ENCODE results near the gene FGF14. TPM values are rescaled to one million over a fixed set of nuclear protein-coding genes. Genes with fewer than 3 reads are reported as not detected.

Gene FGF14
- total RNA-seq, 1 donor from 2014 or later: not detected

DNA sequence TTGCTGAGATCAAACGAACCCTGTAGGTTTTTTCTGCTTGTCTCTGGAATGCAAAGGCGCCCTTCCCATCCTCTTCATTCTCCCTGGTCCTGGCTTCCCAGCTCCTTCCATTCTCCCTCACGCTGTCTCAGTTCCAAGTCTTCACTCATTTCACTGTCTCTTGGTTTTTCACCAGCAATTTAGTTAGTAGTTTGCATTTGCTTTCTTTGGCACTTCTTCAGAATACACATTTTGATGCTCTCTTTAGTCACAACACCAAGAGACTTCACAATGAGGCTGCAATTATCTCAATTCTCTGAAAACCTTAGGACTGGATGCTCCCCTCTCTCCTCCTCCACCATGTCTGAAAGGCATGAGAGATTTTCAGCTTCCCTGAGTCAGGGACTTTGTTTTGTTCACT is 470.7 kb downstream of the FGF14 start:
- intact Hi-C loops (cut with DNase I): no loop called here

DNA sequence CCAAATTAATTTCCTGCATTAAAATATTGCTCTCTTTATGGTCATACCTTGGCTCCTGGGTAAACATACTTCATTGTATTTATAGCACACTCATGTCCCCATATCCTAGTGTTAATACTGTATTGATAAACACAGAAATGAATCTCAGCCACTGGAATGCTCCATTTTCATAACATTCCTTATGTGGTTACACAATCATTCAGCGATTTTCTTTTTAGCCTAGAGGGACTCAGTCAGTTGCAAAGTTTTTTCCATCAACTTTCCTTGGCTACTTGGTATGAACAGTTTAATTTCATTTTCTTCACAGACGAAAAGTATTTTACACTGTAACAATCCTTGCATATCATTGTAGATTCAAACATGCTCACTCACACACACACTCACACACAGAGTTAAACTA is 471.5 kb downstream of the FGF14 start:
- TF ChIP-seq, protein P1, sequence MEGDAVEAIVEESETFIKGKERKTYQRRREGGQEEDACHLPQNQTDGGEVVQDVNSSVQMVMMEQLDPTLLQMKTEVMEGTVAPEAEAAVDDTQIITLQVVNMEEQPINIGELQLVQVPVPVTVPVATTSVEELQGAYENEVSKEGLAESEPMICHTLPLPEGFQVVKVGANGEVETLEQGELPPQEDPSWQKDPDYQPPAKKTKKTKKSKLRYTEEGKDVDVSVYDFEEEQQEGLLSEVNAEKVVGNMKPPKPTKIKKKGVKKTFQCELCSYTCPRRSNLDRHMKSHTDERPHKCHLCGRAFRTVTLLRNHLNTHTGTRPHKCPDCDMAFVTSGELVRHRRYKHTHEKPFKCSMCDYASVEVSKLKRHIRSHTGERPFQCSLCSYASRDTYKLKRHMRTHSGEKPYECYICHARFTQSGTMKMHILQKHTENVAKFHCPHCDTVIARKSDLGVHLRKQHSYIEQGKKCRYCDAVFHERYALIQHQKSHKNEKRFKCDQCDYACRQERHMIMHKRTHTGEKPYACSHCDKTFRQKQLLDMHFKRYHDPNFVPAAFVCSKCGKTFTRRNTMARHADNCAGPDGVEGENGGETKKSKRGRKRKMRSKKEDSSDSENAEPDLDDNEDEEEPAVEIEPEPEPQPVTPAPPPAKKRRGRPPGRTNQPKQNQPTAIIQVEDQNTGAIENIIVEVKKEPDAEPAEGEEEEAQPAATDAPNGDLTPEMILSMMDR (IDR thresholded peaks at IDR 0.05): no peak
- Histone ChIP-seq H3K27ac (no peak overlapping the region), H3K4me3 (no peak overlapping the region), H3K9me3 (no peaks in the 10 kb centered on the region), H3K27me3 (no peaks in the 10 kb centered on the region), H3K36me3 (no peaks in the 10 kb centered on the region), H3K4me1 (no peaks in the 10 kb centered on the region)
- intact Hi-C loops (cut with DNase I): no loop called here
- DNase-seq (ENCODE audit: low spot score in 2 of 2): no peak

More for the DNA sequence above, 470.7 kb downstream of the FGF14 start:
- TF ChIP-seq, protein P1 (IDR thresholded peaks at IDR 0.05): no peak
- Histone ChIP-seq H3K27me3 (no peaks in the 10 kb centered on the region), H3K4me1 (no peaks in the 10 kb centered on the region), H3K27ac (no peak overlapping the region), H3K36me3 (no peaks in the 10 kb centered on the region), H3K9me3 (no peaks in the 10 kb centered on the region), H3K4me3 (no peak overlapping the region)
- DNase-seq (ENCODE audit: low spot score in 2 of 2): no peak

DNA sequence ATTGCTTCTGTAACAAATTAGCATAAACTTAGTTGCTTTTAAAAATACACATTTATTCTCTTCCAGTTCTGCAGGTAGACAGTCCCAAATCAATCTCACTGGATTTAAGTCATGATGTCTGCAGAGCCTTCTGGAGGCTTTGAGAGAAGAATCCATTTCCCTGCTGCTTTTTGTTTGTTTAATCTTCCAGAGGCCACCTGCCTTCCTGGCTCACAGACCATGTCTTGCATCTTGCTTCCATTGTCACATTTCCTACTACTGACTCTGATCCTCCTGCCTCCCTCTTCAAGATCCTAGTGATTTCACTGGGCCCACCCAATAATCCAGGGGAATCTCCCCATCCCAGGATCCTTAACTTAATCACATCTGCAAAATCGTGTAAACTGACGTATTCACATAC is 476.1 kb downstream of the FGF14 start:
- intact Hi-C loops (cut with DNase I): no loop called here
- TF ChIP-seq, protein P1 (IDR thresholded peaks at IDR 0.05): no peak
- Histone ChIP-seq H3K9me3 (no peaks in the 10 kb centered on the region), H3K27ac (no peak overlapping the region), H3K36me3 (no peaks in the 10 kb centered on the region), H3K4me1 (no peaks in the 10 kb centered on the region), H3K27me3 (no peaks in the 10 kb centered on the region), H3K4me3 (no peak overlapping the region)
- no peak for DNase-seq (ENCODE audit: low spot score in 2 of 2)

DNA sequence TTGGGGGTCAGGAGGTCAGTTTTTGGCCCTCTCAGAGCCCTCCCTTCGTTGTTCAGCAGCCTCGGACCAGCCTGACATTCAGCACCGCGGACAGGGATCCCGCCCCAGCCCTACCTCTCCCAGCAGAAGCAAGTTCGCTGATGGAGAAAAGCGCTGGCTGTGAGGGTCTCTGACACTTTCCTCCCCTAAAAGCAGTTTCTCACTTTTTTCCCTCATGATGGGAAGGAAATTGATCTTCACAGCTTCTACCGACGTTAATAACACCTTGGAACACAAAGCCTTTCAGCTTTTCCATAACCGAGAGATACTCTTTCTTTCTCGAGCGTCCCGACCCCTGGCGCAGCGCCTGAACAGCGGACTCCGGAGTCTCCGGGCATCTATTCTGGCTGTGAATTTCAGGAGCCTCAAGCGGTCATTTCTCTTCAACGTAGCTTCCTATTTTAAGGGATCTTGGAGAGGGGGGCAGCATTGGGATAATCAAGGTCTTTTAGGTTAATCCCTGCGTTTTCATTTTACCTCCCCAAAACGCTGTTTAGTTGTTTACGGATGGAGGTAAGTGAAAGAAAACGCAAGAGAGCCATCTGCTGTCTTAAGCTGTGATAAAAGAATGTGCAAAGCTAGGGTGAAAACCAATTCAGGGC is 482.2 kb downstream of the FGF14 start:
- DNase-seq (ENCODE audit: low spot score in 2 of 2): no peak
- peaks cover 0 to 9% of the 10 kb centered on the region in 2 donors for H3K4me1 ChIP-seq
- H3K27me3 ChIP-seq: peaks cover 7% of the 10 kb centered on the region
- H3K4me3 ChIP-seq: peak overlapping the region in 1 of 2 donors; percentile 3
- TF ChIP-seq, protein P1 (IDR thresholded peaks at IDR 0.05): no peak
- H3K27ac ChIP-seq: no peak overlapping the region
- H3K36me3 ChIP-seq: no peaks in the 10 kb centered on the region
- intact Hi-C loops (cut with DNase I): no loop called here
- no peaks in the 10 kb centered on the region for H3K9me3 ChIP-seq

DNA sequence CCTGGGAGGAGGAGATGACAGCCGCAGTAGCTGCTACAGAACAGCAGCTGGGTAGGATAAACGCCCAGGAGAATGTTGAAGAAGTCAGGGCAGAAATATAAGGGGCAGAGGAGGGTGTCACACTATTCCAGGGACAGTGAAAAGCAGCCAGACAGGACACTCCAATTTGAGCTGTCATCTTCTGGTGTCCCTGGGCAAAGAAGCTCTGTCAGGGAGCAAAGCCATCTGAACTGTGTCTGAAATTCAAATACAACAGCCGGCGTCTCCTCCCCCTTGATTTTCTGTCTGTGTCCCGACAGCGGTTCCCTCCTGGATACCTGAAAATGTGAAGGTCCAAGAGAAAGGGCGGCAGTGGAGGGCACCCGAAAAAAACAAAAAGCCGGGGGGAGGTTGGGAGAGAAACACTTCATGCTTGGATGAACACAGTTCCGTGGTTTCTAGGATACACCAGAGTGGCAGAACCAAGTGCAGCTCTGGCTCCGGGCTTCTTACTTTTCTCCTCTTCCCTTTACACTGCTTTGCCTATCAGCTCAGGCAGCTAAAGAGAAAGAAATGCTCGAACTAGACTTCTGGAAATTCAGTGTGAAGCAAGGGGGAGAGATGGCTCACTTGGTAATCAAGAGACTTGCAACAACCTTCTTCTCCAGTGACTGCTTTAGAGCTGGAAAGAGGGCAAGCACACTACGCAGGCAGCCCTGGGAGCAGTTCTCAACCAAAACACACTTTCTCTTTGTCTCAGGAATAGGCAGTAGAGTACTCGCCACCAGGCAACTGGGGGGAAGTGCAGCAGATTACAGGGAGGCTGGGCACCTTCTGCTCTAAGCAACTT is 483.8 kb downstream of the FGF14 start:
- intact Hi-C loops (cut with DNase I): no loop called here
- Histone ChIP-seq H3K36me3 (no peaks in the 10 kb centered on the region), H3K27ac (no peak overlapping the region), H3K4me1 (peaks cover 0 to 9% of the 10 kb centered on the region in 2 donors), H3K27me3 (peaks cover 7% of the 10 kb centered on the region), H3K4me3 (no peak overlapping the region), H3K9me3 (no peaks in the 10 kb centered on the region)
- TF ChIP-seq, protein P1 (IDR thresholded peaks at IDR 0.05): no peak
- DNase-seq (ENCODE audit: low spot score in 2 of 2): no peak

All from ascending aorta (tissue), 2 donors.